ENCODE results near the gene TNFRSF18. TPM values are rescaled to one million over a fixed set of nuclear protein-coding genes. Genes with fewer than 3 reads are reported as not detected.
"Not testable (repeated sequence)": the region's sequence is repeated elsewhere in the genome, so short reads cannot be mapped to it uniquely, and the experiment has no call there.

Gene TNFRSF18
- total RNA-seq, 4 donors from 2014 or later = 0.29 to 0.66 TPM; not detected in 2

DNA sequence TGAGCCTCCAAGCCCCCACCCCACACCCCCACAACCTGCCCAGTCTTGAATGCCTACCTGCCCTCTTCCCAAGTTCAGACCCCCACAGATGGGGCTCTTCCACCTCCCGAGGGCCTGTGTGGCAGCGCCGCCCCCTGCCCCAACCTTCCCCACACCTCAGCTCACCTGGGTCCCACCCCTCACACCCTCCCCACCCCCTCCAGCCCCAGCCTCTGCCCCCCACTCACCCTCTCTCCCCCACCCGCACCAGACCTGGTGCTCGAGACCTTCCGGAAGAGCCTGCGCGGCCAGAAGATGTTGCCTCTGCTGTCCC is 9.2 kb downstream of the TNFRSF18 start:
- peaks cover 0 to 16% (median 13%) of the 10 kb centered on the region in 4 donors for H3K4me1 ChIP-seq
- no peak overlapping the region for H3K4me3 ChIP-seq
- intact Hi-C loops (cut with DNase I) = no loop called here
- H3K27me3 ChIP-seq = peaks cover 0 to 46% (median 3%) of the 10 kb centered on the region in 4 donors
- no peaks in the 10 kb centered on the region for H3K36me3 ChIP-seq
- H3K9me3 ChIP-seq = peaks cover 0 to 10% (median 8%) of the 10 kb centered on the region in 4 donors
- no peak for TF ChIP-seq POLR2AphosphoS5 (IDR thresholded peaks at IDR 0.05)
- 85% methylated on average over 5 of the region's 8 CpGs for WGBS
- H3K27ac ChIP-seq (replicated peaks in 1 of 4) = no peak overlapping the region
- no peak for DNase-seq (ENCODE audit: extremely low spot score)

DNA sequence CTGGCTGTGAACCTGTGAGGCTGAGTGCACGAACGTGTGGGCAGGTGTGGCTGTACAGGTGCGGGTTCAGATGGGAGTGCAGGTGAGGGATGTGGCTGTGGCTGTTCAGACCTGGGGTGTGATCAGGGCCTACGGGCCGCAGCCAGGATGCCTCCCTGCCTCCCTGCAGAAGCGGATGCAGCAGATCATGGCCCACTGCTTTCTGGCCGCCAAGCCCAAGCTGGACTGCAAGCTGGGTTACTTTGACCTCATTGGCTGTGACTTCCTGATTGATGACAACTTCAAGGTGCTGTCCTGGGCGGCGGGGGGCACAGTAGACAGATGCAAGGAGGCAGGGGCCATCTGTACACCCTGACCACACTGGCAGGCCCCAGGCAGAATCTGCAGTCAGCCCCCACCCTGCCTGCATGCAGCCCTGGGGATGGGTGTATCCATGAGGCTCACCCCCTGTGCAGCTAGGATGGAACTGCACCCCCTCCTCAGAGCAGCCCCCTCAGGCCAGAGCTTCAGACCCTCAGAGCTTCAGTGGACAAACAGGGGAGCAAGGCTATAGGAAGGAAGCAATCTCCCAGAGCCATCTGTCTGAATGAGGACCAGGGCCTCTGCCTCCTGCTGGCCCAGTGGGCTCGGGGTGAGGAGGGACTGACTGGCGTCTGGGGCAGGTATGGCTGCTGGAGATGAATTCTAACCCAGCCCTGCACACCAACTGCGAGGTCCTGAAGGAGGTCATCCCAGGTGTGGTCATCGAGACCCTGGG is 9.8 kb downstream of the TNFRSF18 start:
- WGBS = 86% methylated on average over 5 of the region's 13 CpGs
- TF ChIP-seq POLR2A (IDR thresholded peaks at IDR 0.05; ENCODE audit: low read depth) (no peak), POLR2AphosphoS5 (IDR thresholded peaks at IDR 0.05) (no peak), EP300 (IDR thresholded peaks at IDR 0.05) (no peak)
- TF ChIP-seq, protein P1, sequence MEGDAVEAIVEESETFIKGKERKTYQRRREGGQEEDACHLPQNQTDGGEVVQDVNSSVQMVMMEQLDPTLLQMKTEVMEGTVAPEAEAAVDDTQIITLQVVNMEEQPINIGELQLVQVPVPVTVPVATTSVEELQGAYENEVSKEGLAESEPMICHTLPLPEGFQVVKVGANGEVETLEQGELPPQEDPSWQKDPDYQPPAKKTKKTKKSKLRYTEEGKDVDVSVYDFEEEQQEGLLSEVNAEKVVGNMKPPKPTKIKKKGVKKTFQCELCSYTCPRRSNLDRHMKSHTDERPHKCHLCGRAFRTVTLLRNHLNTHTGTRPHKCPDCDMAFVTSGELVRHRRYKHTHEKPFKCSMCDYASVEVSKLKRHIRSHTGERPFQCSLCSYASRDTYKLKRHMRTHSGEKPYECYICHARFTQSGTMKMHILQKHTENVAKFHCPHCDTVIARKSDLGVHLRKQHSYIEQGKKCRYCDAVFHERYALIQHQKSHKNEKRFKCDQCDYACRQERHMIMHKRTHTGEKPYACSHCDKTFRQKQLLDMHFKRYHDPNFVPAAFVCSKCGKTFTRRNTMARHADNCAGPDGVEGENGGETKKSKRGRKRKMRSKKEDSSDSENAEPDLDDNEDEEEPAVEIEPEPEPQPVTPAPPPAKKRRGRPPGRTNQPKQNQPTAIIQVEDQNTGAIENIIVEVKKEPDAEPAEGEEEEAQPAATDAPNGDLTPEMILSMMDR (IDR thresholded peaks at IDR 0.05) = no peak
- Histone ChIP-seq H3K9me3 (peaks cover 0 to 10% (median 8%) of the 10 kb centered on the region in 4 donors), H3K36me3 (no peaks in the 10 kb centered on the region), H3K4me1 (peaks cover 0 to 15% (median 12%) of the 10 kb centered on the region in 4 donors), H3K27me3 (peaks cover 0 to 45% (median 3%) of the 10 kb centered on the region in 4 donors), H3K27ac (replicated peaks in 1 of 4) (no peak overlapping the region), H3K4me3 (no peak overlapping the region)
- intact Hi-C loops (cut with DNase I) = no loop called here
- DNase-seq (ENCODE audit: extremely low spot score) = no peak

DNA sequence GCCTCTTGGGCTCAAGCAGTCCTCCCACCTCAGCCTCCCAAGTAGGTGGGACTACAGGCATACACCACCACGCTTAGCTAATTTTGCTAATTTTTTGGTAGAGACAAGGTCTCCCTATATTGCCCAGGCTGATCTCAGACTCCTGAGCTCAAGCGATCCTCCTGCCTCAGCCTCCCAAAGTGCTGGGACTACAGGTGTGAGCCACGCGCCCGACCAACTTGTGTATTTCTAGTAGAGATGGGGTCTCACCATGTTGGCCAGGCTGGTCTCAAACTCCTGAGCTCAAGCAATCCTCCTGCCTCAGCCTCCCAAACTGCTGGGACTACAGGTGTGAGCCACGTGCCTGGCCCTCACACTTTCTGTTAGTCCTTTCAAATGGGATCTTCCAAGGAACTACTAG is 10.7 kb downstream of the TNFRSF18 start:
- Histone ChIP-seq H3K9me3 (peaks cover 0 to 10% (median 8%) of the 10 kb centered on the region in 4 donors), H3K27me3 (peaks cover 0 to 36% (median under 1%) of the 10 kb centered on the region in 4 donors)
- H3K4me1 ChIP-seq; intact Hi-C loops (cut with DNase I); H3K4me3 ChIP-seq; H3K27ac ChIP-seq (replicated peaks in 1 of 4); DNase-seq (ENCODE audit: extremely low spot score); H3K36me3 ChIP-seq: not testable (repeated sequence)
- WGBS = 95% methylated on average over 6 of the region's 6 CpGs

DNA sequence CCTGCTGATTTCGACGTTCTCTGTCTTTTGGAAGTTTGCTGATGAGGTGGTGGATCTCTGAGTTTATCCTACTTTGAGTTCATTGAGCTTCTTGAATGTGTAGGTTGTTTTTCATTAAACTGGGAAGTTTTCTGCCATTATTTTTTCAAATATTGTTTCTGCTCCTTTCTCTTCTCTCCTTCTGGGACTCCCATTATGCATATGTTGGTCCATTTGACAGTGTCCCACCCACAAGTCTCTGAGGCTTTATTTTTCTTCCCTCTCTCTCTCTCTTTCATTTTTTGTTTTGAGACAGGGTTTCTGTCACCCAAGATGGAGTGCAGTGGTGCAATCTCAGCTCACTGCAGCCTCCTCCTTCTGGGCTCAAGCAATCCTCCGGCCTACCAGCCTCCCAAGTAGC is 11.7 kb downstream of the TNFRSF18 start:
- H3K4me1 ChIP-seq = no peaks in the 10 kb centered on the region
- intact Hi-C loops (cut with DNase I) = no loop called here
- DNase-seq (ENCODE audit: extremely low spot score) = no peak
- H3K9me3 ChIP-seq = peaks cover 0 to 10% (median 8%) of the 10 kb centered on the region in 4 donors
- TF ChIP-seq EP300 (IDR thresholded peaks at IDR 0.05) (no peak), POLR2A (IDR thresholded peaks at IDR 0.05; ENCODE audit: low read depth) (no peak), POLR2AphosphoS5 (IDR thresholded peaks at IDR 0.05) (no peak)
- TF ChIP-seq, protein P1 (IDR thresholded peaks at IDR 0.05) = no peak
- H3K27me3 ChIP-seq = peaks cover 0 to 28% (median 0%) of the 10 kb centered on the region in 4 donors
- H3K36me3 ChIP-seq = no peaks in the 10 kb centered on the region
- WGBS = 61% methylated on average over 3 of the region's 3 CpGs
- no peak overlapping the region for H3K27ac ChIP-seq (replicated peaks in 1 of 4)
- H3K4me3 ChIP-seq = no peak overlapping the region

DNA sequence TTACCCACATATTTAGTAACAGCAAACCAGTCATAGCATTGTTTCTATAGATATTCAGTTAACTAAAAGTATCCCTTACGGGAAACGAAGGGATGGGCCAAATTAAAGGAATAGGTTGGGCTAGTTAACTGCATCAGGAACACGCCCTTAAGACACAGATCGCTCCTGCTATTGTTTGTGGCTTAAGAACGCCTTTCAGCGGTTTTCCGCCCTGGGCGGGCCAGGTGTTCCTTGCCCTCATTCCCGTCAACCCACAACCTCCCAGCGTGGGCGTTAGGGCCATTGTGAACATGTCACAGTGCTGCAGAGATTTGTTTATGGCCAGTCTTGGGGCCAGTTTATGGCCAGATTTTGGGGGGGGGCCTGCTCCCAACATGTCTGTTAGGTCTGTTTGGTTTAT is 14.7 kb downstream of the TNFRSF18 start:
- WGBS = 72% methylated on average over 7 of the region's 11 CpGs
- TF ChIP-seq EP300 (IDR thresholded peaks at IDR 0.05) = no peak
- no peak for TF ChIP-seq POLR2A (IDR thresholded peaks at IDR 0.05; ENCODE audit: low read depth)
- no peak for TF ChIP-seq POLR2AphosphoS5 (IDR thresholded peaks at IDR 0.05)
- TF ChIP-seq, protein P1 (IDR thresholded peaks at IDR 0.05) = no peak
- Histone ChIP-seq H3K27me3 (peaks cover 0 to 8% (median 0%) of the 10 kb centered on the region in 4 donors), H3K4me3 (no peak overlapping the region), H3K36me3 (no peaks in the 10 kb centered on the region), H3K27ac (replicated peaks in 1 of 4) (no peak overlapping the region), H3K9me3 (peaks cover 0 to 10% (median 8%) of the 10 kb centered on the region in 4 donors), H3K4me1 (no peaks in the 10 kb centered on the region)
- no peak for DNase-seq (ENCODE audit: extremely low spot score)
- intact Hi-C loops (cut with DNase I) = no loop called here

All from esophagus muscularis mucosa (tissue), 4 donors.